GM23338 (cell line): ENCODE measurements around the gene PPP6R3. TPM values are rescaled to one million over a fixed set of nuclear protein-coding genes. Genes with fewer than 3 reads are reported as not detected.

Source experiments
- ATAC-seq: fragments of 200-7000 bp; cut with Tn5 transposase; 3 replicates; pipeline ENCODE4 v1.9.1; 2020
- DNase-seq: peaks from one replicate; pipeline ENCODE4 v3.0.0-alpha.2; 2015; ENCODE audit warnings: low spot score
- H2AFZ ChIP-seq: fragments of 200-600 bp; sonication (generic); 2 replicates; pipeline ENCODE4 v1.8.0; 2016; ENCODE audit warnings: antibody characterized with exemption, mild to moderate bottlenecking, moderate library complexity
- H3F3A ChIP-seq: fragments of 200-600 bp; sonication (generic); replicated peaks from 2 replicates; pipeline ENCODE4 v1.8.0; 2017; ENCODE audit warnings: antibody characterized with exemption, mixed run types, low read depth
- H3K27ac ChIP-seq: fragments of 200-600 bp; sonication (generic); 2 replicates; pipeline ENCODE4 v1.6.1; 2016; ENCODE audit warnings: low read depth
- H3K27me3 ChIP-seq: fragments of 200-600 bp; sonication (generic); 2 replicates; pipeline ENCODE4 v1.8.0; 2016; ENCODE audit warnings: mild to moderate bottlenecking, mixed run types, moderate library complexity; ENCODE audit not compliant: insufficient read depth
- H3K36me3 ChIP-seq: fragments of 200-600 bp; sonication (generic); 2 replicates; pipeline ENCODE4 v1.8.0; 2016; ENCODE audit warnings: mild to moderate bottlenecking; ENCODE audit not compliant: insufficient read depth
- H3K4me1 ChIP-seq: fragments of 200-600 bp; sonication (generic); 2 replicates; pipeline ENCODE4 v1.8.0; 2016; ENCODE audit warnings: mild to moderate bottlenecking, moderate library complexity; ENCODE audit not compliant: insufficient read depth
- H3K4me2 ChIP-seq: fragments of 200-600 bp; sonication (generic); 2 replicates; pipeline ENCODE4 v1.7.1; 2017; ENCODE audit warnings: mixed run types
- H3K4me3 ChIP-seq: fragments of 200-600 bp; sonication (generic); 2 replicates; pipeline ENCODE4 v1.6.1; 2016; ENCODE audit warnings: mixed run types
- H3K79me2 ChIP-seq: fragments of 200-600 bp; sonication (generic); replicated peaks from 2 replicates; pipeline ENCODE4 v1.8.0; 2017; ENCODE audit warnings: mild to moderate bottlenecking; ENCODE audit not compliant: insufficient read depth
- H3K9me2 ChIP-seq: fragments of 200-600 bp; sonication (generic); 2 replicates; pipeline ENCODE4 v1.8.0; 2017; ENCODE audit not compliant: insufficient read depth
- H4K20me1 ChIP-seq: fragments of 200-600 bp; sonication (generic); replicated peaks from 2 replicates; pipeline ENCODE4 v1.8.0; 2017; ENCODE audit warnings: mild to moderate bottlenecking; ENCODE audit not compliant: insufficient read depth
- H3K27ac Mint-ChIP-seq: 2 replicates; pipeline ENCODE4 v1.8.0; 2020; ENCODE audit warnings: inconsistent platforms, mild to moderate bottlenecking, moderate library complexity, mixed read lengths
- H3K27me3 Mint-ChIP-seq: 3 replicates; pipeline ENCODE4 v1.8.0; 2022; ENCODE audit warnings: low read depth, mild to moderate bottlenecking, moderate library complexity, mixed read lengths, inconsistent platforms; ENCODE audit not compliant: insufficient read depth, poor library complexity
- H3K36me3 Mint-ChIP-seq: 3 replicates; pipeline ENCODE4 v1.8.0; 2021; ENCODE audit warnings: low read depth, mild to moderate bottlenecking, inconsistent platforms, moderate library complexity, mixed read lengths
- H3K4me1 Mint-ChIP-seq: 3 replicates; pipeline ENCODE4 v1.8.0; 2020; ENCODE audit warnings: mild to moderate bottlenecking, inconsistent platforms, mixed read lengths
- H3K4me3 Mint-ChIP-seq: 3 replicates; pipeline ENCODE4 v1.8.0; 2021; ENCODE audit warnings: moderate library complexity, mild to moderate bottlenecking, inconsistent platforms, mixed read lengths
- H3K9me3 Mint-ChIP-seq: 3 replicates; pipeline ENCODE4 v1.8.0; 2020; ENCODE audit warnings: moderate library complexity, mild to moderate bottlenecking, inconsistent platforms, mixed read lengths
- CREB1 ChIP-seq: fragments of 250-450 bp; sonication (Bioruptor Pico); IDR thresholded peaks from 2 replicates; pipeline ENCODE4 v1.5.0; 2020; ENCODE audit warnings: low read depth, mild to moderate bottlenecking, moderate library complexity
- CTCF ChIP-seq, 2 experiments: fragments of 200-600 bp in 1 of 2; sonication (generic) in 1 of 2; conservative IDR thresholded peaks; 2 replicates each; pipeline versions ENCODE4 v1.5.1 to v1.6.1; 2016 to 2017; ENCODE audit warnings: antibody characterized with exemption in 2 of 2, low read depth in 2 of 2, mild to moderate bottlenecking in 2 of 2, moderate library complexity in 1 of 2
- ETS1 ChIP-seq: IDR thresholded peaks from 2 replicates; pipeline ENCODE4 v1.6.1; 2016; ENCODE audit warnings: antibody characterized with exemption
- EZH2 ChIP-seq: fragments of 200-600 bp; sonication (generic); IDR thresholded peaks from one replicate; pipeline ENCODE4 v1.8.0; 2017; ENCODE audit warnings: antibody characterized with exemption, mild to moderate bottlenecking, low read depth; ENCODE audit not compliant: unreplicated experiment
- EZH2phosphoT487 ChIP-seq: fragments of 200-600 bp; sonication (generic); IDR thresholded peaks from one replicate; pipeline ENCODE4 v1.8.1; 2018; ENCODE audit warnings: antibody characterized with exemption; ENCODE audit not compliant: unreplicated experiment
- JUNB ChIP-seq: IDR thresholded peaks from one replicate; pipeline ENCODE4 v1.6.1; 2016; ENCODE audit warnings: antibody characterized with exemption; ENCODE audit not compliant: unreplicated experiment
- NANOG ChIP-seq: IDR thresholded peaks from 2 replicates; pipeline ENCODE4 v1.6.1; 2016; ENCODE audit warnings: antibody characterized with exemption, borderline replicate concordance
- POLR2AphosphoS5 ChIP-seq: IDR thresholded peaks from 2 replicates; pipeline ENCODE4 v1.6.1; 2016; ENCODE audit warnings: antibody characterized with exemption, low read depth
- REST ChIP-seq: IDR thresholded peaks from one replicate; pipeline ENCODE4 v1.6.1; 2018; ENCODE audit warnings: antibody characterized with exemption; ENCODE audit not compliant: unreplicated experiment
- STAT1 ChIP-seq: IDR thresholded peaks from one replicate; pipeline ENCODE4 v1.6.1; 2016; ENCODE audit warnings: antibody characterized with exemption; ENCODE audit not compliant: unreplicated experiment
- ZNF331 ChIP-seq: fragments of 250-450 bp; sonication (Bioruptor Pico); IDR thresholded peaks from 2 replicates; pipeline ENCODE4 v1.5.0; 2020; ENCODE audit warnings: low read depth, mild to moderate bottlenecking, moderate library complexity
- polyA plus RNA-seq: library from polyadenylated mRNA; unstranded; fragments of >200 nt; fragmentation: Nextera tagmentation; extraction: Ambion mirVana; gene quantifications from 2 replicates; pipeline ENCODE4 v1.2.1, GENCODE V29; 2016
- total RNA-seq: library from RNA; depleted of rRNA; stranded (reverse); fragments of >200 nt; shearing (Covaris generic); gene quantifications from 2 replicates; pipeline ENCODE4 v1.2.3, GENCODE V29; 2014

Gene PPP6R3
- total and polyA plus RNA-seq, 2 experiments from 2014 or later: 170 to 268 TPM

DNA sequence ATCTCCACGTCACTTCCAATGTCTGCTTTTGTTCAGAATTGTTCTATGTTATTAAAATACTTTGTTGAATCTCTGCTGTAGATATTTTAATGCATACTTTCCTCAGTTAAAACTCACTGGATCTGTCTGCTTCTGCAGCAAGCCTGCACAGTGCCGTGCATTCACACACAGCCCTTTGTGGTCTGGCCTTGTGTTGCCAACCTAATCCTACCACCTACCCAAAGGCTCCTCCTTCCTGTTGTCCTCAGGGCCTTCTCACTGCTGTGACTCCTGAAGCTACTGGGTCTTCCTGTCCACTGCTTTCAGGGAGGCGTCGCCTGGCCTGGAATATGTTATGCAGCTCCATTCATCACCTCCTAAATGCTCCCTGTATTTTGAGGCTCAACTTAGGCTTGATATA lies 67.0 kb downstream of the PPP6R3 start:
- H3K36me3 Mint-ChIP-seq: peaks cover 47% of the 10 kb centered on the region
- peaks cover 7% of the 10 kb centered on the region for H3K36me3 ChIP-seq

More for the DNA sequence above, 67.0 kb downstream of the PPP6R3 start:
- Histone ChIP-seq H3K4me2 (no peak overlapping the region), H3K4me1 (peaks cover 11% of the 10 kb centered on the region; the same call in 1 of the 2 replicates), H3K4me3 (no peak overlapping the region), H3K27ac (no peak overlapping the region), H3K79me2 (peaks cover 100% of the 10 kb centered on the region), H2AFZ (no peak overlapping the region), H3K9me2 (no peaks in the 10 kb centered on the region), H3K27me3 (no peaks in the 10 kb centered on the region), H3F3A (no peaks in the 10 kb centered on the region), H4K20me1 (peaks cover 45% of the 10 kb centered on the region)
- H3K27me3 Mint-ChIP-seq: no peaks in the 10 kb centered on the region
- H3K27ac Mint-ChIP-seq: no peak overlapping the region
- TF ChIP-seq ZNF331 (CRISPR knock-in tag) (no peak), CTCF (conservative IDR thresholded peaks at IDR 0.05; ENCODE audit: low read depth in 2 of 2) (no peak), REST (no peak), POLR2AphosphoS5 (no peak), JUNB (no peak), ETS1 (no peak), STAT1 (no peak), EZH2 (no peak), NANOG (no peak), EZH2phosphoT487 (no peak), CREB1 (no peak)
- peak; percentile 38; the same call in 2 of the 3 replicates for ATAC-seq
- H3K4me1 Mint-ChIP-seq: peaks cover 59% of the 10 kb centered on the region
- no peaks in the 10 kb centered on the region for H3K9me3 Mint-ChIP-seq
- DNase-seq: no peak
- H3K4me3 Mint-ChIP-seq: no peak overlapping the region
